ENCODE data around the gene KIAA1191.

DNA sequence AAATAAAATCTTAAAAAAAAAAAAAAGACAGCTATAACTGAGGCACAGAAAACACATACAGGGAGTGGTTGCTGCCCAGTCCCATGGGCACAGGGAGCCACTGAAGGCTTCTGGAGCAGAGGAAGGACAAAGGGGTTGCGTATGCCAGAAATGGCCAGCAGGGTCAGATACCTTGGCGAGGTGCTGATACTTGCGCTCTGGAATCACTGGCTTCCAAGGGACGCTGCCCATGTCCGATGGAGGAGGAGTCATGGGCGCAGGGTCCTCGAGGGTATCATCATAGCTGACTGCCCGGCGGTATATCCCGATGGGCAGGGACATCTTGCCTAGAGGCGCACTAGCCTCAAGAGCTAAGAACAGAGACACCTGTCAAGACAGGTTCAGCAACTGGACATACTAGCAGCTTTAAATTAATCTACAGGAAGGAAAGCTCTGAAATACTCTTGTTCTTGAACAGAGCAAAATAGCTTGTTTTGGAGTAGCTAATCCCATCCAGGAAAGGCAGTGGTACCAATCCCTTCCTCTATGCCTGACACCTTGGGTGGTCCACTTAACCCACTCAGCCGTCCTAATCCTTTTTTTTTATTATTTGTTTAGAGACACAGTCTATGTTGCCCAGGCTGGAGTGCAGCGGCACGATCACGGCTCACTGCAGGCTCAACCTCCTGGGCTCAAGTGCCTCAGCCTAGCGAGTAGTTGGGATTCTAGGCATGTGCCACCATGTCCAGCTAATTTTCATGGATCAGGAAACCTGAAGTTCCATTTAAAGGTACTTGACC, 6.0 kb downstream of the KIAA1191 start:
- TF ChIP-seq CTCF (IDR thresholded peaks at IDR 0.05) (no peak), POLR2A (IDR thresholded peaks at IDR 0.05) (no peak)

All from lower leg skin (tissue), 3 donors.